ENCODE measurements around the gene DNAI4. TPM values are rescaled to one million over a fixed set of nuclear protein-coding genes. Genes with fewer than 3 reads are reported as not detected.

DNAI4 gene
- total and polyA plus RNA-seq, 9 of the 15 experiments (the other 6 are each of a cell fraction or from before 2014, with no cell fraction given) = 0.57 to 4.8 (median 2.6) TPM; not detected in 1

DNA sequence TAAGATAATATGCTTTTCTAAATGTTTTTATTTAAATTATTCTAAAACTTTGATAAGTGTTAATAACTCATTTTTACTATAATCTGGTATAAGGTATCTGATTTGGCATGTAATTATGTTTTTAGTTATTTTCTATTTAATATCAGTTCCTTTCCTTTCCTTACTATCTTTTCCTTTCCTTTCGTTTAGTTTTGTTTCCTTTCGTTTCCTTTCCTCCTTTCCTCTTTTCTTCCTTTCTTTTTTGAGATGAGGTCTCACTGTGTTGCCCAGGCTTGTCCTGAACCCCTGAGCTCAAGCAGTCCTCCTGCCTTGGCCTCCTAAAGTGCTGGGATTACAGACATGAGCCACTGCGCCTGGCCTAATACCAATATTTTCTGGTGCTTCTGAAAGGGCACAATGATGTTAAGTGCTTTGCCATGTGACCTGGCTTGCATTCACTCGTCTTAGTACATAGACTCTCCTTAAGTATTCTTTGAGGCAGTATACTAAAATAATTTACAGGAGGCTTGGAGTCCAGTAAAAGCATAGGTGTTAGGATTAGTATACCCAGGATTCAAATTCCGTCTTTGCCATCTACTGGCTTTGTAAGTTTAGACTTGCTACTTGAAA lies 18.8 kb upstream of the DNAI4 start:
- ChIA-PET CTCF (ENCODE audit: low intra/inter-chr PET ratio) (interaction anchor here (0.8 kb wide), 1 partner anchor 10 kb away, joined by 4 read pairs; no protein-coding TSS in a partner anchor), POLR2A (interaction anchor here (2.2 kb wide), 1 partner anchor 13 kb away, joined by 11 read pairs; no protein-coding TSS in a partner anchor)
- Histone ChIP-seq H3K36me3 (ENCODE audit: control insufficient read depth, insufficient read depth, low read length) (peaks cover 79% of the 10 kb centered on the region; the same call in 2 of the 3 replicates), H2AFZ (ENCODE audit: low read depth, low read length) (no peak overlapping the region), H3K27ac (ENCODE audit: extremely low read depth, low read depth, low read length) (0 out of 3 replicates have a peak overlapping the region, but pooled peaks have one; percentile 23), H3K9me1 (ENCODE audit: control insufficient read depth, insufficient read depth, low read length) (no peaks in the 10 kb centered on the region), H3K9me3 (replicated peaks; ENCODE audit: control insufficient read depth, insufficient read depth, low read depth, low read length) (no peaks in the 10 kb centered on the region), H3K4me1 (replicated peaks in 1 of 2; ENCODE audit: control insufficient read depth in 2 of 2, insufficient read depth in 2 of 2, low read length in 2 of 2) (peaks cover 4 to 5% of the 10 kb centered on the region in 2 experiments; a peak in 3 of 5 replicates), H4K20me1 (replicated peaks; ENCODE audit: control insufficient read depth, insufficient read depth, low read length) (no peaks in the 10 kb centered on the region), H3K79me2 (ENCODE audit: control insufficient read depth, insufficient read depth, low read length) (peaks cover 69% of the 10 kb centered on the region), H3K4me3 (no peak overlapping the region), H3K4me2 (ENCODE audit: insufficient read depth, low read length) (no peak overlapping the region), H3K9ac (ENCODE audit: insufficient read depth in 1 of 2, low read depth in 2 of 2, low read length in 2 of 2) (no peak overlapping the region; a peak in 1 of 4 replicates), H3K27me3 (ENCODE audit: control insufficient read depth in 2 of 2, insufficient read depth in 2 of 2, low read length in 2 of 2) (no peaks in the 10 kb centered on the region)
- in situ Hi-C loops (cut with MboI) (no loop called here), intact Hi-C loops (cut with micrococcal nuclease) (no loop called here)
- no peak for FAIRE-seq
- ATAC-seq = no peak
- TF ChIP-seq PCBP1 (IDR thresholded peaks at IDR 0.05; ENCODE audit: low read depth, low read length, poor library complexity, severe bottlenecking) = no peak
- no peak for TF ChIP-seq IFI16 (CRISPR knock-in tag; IDR thresholded peaks at IDR 0.05)
- no peak for TF ChIP-seq NUFIP1 (IDR thresholded peaks at IDR 0.05; ENCODE audit: partially characterized antibody)
- TF ChIP-seq, protein P1, sequence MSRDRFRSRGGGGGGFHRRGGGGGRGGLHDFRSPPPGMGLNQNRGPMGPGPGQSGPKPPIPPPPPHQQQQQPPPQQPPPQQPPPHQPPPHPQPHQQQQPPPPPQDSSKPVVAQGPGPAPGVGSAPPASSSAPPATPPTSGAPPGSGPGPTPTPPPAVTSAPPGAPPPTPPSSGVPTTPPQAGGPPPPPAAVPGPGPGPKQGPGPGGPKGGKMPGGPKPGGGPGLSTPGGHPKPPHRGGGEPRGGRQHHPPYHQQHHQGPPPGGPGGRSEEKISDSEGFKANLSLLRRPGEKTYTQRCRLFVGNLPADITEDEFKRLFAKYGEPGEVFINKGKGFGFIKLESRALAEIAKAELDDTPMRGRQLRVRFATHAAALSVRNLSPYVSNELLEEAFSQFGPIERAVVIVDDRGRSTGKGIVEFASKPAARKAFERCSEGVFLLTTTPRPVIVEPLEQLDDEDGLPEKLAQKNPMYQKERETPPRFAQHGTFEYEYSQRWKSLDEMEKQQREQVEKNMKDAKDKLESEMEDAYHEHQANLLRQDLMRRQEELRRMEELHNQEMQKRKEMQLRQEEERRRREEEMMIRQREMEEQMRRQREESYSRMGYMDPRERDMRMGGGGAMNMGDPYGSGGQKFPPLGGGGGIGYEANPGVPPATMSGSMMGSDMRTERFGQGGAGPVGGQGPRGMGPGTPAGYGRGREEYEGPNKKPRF (IDR thresholded peaks at IDR 0.05; ENCODE audit: low read depth, low read length) = no peak
- TF ChIP-seq, protein P2, sequence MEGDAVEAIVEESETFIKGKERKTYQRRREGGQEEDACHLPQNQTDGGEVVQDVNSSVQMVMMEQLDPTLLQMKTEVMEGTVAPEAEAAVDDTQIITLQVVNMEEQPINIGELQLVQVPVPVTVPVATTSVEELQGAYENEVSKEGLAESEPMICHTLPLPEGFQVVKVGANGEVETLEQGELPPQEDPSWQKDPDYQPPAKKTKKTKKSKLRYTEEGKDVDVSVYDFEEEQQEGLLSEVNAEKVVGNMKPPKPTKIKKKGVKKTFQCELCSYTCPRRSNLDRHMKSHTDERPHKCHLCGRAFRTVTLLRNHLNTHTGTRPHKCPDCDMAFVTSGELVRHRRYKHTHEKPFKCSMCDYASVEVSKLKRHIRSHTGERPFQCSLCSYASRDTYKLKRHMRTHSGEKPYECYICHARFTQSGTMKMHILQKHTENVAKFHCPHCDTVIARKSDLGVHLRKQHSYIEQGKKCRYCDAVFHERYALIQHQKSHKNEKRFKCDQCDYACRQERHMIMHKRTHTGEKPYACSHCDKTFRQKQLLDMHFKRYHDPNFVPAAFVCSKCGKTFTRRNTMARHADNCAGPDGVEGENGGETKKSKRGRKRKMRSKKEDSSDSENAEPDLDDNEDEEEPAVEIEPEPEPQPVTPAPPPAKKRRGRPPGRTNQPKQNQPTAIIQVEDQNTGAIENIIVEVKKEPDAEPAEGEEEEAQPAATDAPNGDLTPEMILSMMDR (IDR thresholded peaks at IDR 0.05 in 2 of 3, conservative IDR thresholded peaks at IDR 0.05 in 1 of 3; ENCODE audit: insufficient read depth in 2 of 3, low read depth in 1 of 3, low read length in 3 of 3) = no peak
- TF ChIP-seq TAF7 (tag; IDR thresholded peaks at IDR 0.05) = no peak
- TF ChIP-seq, protein P3, sequence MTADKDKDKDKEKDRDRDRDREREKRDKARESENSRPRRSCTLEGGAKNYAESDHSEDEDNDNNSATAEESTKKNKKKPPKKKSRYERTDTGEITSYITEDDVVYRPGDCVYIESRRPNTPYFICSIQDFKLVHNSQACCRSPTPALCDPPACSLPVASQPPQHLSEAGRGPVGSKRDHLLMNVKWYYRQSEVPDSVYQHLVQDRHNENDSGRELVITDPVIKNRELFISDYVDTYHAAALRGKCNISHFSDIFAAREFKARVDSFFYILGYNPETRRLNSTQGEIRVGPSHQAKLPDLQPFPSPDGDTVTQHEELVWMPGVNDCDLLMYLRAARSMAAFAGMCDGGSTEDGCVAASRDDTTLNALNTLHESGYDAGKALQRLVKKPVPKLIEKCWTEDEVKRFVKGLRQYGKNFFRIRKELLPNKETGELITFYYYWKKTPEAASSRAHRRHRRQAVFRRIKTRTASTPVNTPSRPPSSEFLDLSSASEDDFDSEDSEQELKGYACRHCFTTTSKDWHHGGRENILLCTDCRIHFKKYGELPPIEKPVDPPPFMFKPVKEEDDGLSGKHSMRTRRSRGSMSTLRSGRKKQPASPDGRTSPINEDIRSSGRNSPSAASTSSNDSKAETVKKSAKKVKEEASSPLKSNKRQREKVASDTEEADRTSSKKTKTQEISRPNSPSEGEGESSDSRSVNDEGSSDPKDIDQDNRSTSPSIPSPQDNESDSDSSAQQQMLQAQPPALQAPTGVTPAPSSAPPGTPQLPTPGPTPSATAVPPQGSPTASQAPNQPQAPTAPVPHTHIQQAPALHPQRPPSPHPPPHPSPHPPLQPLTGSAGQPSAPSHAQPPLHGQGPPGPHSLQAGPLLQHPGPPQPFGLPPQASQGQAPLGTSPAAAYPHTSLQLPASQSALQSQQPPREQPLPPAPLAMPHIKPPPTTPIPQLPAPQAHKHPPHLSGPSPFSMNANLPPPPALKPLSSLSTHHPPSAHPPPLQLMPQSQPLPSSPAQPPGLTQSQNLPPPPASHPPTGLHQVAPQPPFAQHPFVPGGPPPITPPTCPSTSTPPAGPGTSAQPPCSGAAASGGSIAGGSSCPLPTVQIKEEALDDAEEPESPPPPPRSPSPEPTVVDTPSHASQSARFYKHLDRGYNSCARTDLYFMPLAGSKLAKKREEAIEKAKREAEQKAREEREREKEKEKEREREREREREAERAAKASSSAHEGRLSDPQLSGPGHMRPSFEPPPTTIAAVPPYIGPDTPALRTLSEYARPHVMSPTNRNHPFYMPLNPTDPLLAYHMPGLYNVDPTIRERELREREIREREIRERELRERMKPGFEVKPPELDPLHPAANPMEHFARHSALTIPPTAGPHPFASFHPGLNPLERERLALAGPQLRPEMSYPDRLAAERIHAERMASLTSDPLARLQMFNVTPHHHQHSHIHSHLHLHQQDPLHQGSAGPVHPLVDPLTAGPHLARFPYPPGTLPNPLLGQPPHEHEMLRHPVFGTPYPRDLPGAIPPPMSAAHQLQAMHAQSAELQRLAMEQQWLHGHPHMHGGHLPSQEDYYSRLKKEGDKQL (CRISPR knock-in tag; IDR thresholded peaks at IDR 0.05; ENCODE audit: borderline replicate concordance) = no peak
- TF ChIP-seq CAMTA2 (CRISPR knock-in tag; conservative IDR thresholded peaks at IDR 0.05) = no peak
- TF ChIP-seq SMARCB1 (IDR thresholded peaks at IDR 0.05; ENCODE audit: insufficient read length, low read depth) = no peak
- 80% methylated on average over 5 of the region's 5 CpGs for WGBS (ENCODE audit: insufficient coverage, low coverage, missing lambda C conversion rate)
- no TSS peak for BruUV-seq (replicated peaks)
- DNase-seq (ENCODE audit: extremely low read depth in 1 of 4, low spot score in 3 of 4) = no peak
